Measurements from ENCODE around the gene CALR3.
"Not testable (repeated sequence)": the region's sequence is repeated elsewhere in the genome, so short reads cannot be mapped to it uniquely, and the experiment has no call there.

CALR3 gene

GRCh38 chr19:16456652-16457194 is 39.2 kb downstream of the CALR3 start:
- no peak for DNase-seq

GRCh38 chr19:16455489-16455888 is 40.5 kb downstream of the CALR3 start:
- DNase-seq = no peak

- no peak for DNase-seq
These were observed 41.5 kb downstream of the CALR3 start for GRCh38 chr19:16454351-16454918.

GRCh38 chr19:16452325-16452724 is 43.6 kb downstream of the CALR3 start:
- DNase-seq = no peak

GRCh38 chr19:16449330-16449961 is 46.5 kb downstream of the CALR3 start:
- no peak for DNase-seq

GRCh38 chr19:16448872-16449271 is 47.1 kb downstream of the CALR3 start:
- not testable (repeated sequence) for DNase-seq

- DNase-seq = no peak
These were observed 49.1 kb downstream of the CALR3 start for GRCh38 chr19:16446724-16447368.

- DNase-seq = no peak
These were observed 49.8 kb downstream of the CALR3 start for GRCh38 chr19:16446108-16446723.

GRCh38 chr19:16445238-16446107 is 50.5 kb downstream of the CALR3 start:
- no peak for DNase-seq

GRCh38 chr19:16444269-16444600 is 51.7 kb downstream of the CALR3 start:
- DNase-seq = no peak

GRCh38 chr19:16442386-16443276 is 53.3 kb downstream of the CALR3 start:
- peak; percentile 89 for DNase-seq

- DNase-seq = peak; percentile 32
These were observed 54.3 kb downstream of the CALR3 start for GRCh38 chr19:16441661-16442162.

GRCh38 chr19:16436780-16437332 is 59.1 kb downstream of the CALR3 start:
- DNase-seq = no peak

GRCh38 chr19:16435999-16436650 is 59.8 kb downstream of the CALR3 start:
- no peak for DNase-seq

- DNase-seq = no peak
These were observed 60.6 kb downstream of the CALR3 start for GRCh38 chr19:16435238-16435917.

GRCh38 chr19:16433986-16434385 is 62.0 kb downstream of the CALR3 start:
- DNase-seq = no peak

GRCh38 chr19:16429759-16430091 is 66.2 kb downstream of the CALR3 start:
- no peak for DNase-seq

- no peak for DNase-seq
These were observed 66.8 kb downstream of the CALR3 start for GRCh38 chr19:16429066-16429758.

Data from NCI-H774 (cell line).